GM12878 (cell line): ENCODE data around the gene SP100. TPM values are rescaled to one million over a fixed set of nuclear protein-coding genes. Genes with fewer than 3 reads are reported as not detected.

ENCODE experiments used
- BACH1 ChIP-seq: fragments of 450-650 bp; IDR thresholded peaks from 2 replicates; pipeline ENCODE4 v1.6.1; 2017; ENCODE audit warnings: mild to moderate bottlenecking, borderline replicate concordance
- BHLHE40 ChIP-seq, 2 experiments: fragments of 450-650 bp in 1 of 2; IDR thresholded peaks; 2 replicates each; pipeline ENCODE4 v1.6.1; 2011 to 2017; ENCODE audit warnings: low read depth in 2 of 2, borderline replicate concordance in 1 of 2, improper control_type of control experiment in 1 of 2, low read length in 1 of 2, mild to moderate bottlenecking in 1 of 2
- CBX3 ChIP-seq: fragments of 200-600 bp; sonication (generic); IDR thresholded peaks from 2 replicates; pipeline ENCODE4 v1.6.1; 2016; ENCODE audit warnings: low read depth, borderline replicate concordance
- CUX1 ChIP-seq: IDR thresholded peaks from 2 replicates; pipeline ENCODE4 v1.6.1; 2012; ENCODE audit warnings: improper control_type of control experiment, low read depth, low read length; ENCODE audit not compliant: insufficient replicate concordance
- HDAC2 ChIP-seq: fragments of 200-600 bp; sonication (generic); IDR thresholded peaks from 2 replicates; pipeline ENCODE4 v1.6.1; 2017
- HDAC6 ChIP-seq: fragments of 200-600 bp; sonication (generic); IDR thresholded peaks from one replicate; pipeline ENCODE4 v1.8.0; 2017; ENCODE audit warnings: antibody characterized with exemption; ENCODE audit not compliant: unreplicated experiment
- MEF2B ChIP-seq: fragments of 450-650 bp; IDR thresholded peaks from 2 replicates; pipeline ENCODE4 v1.6.1; 2018; ENCODE audit warnings: mild to moderate bottlenecking, moderate library complexity; ENCODE audit not compliant: partially characterized antibody, poor library complexity, severe bottlenecking
- MYB ChIP-seq: fragments of 150-350 bp; IDR thresholded peaks from 2 replicates; pipeline ENCODE4 v1.6.1; 2014; ENCODE audit warnings: mild to moderate bottlenecking, low read depth, low read length, borderline replicate concordance
- NBN ChIP-seq: fragments of 450-650 bp; IDR thresholded peaks from 2 replicates; pipeline ENCODE4 v1.6.1; 2016
- RELB ChIP-seq: fragments of 450-650 bp; IDR thresholded peaks from 2 replicates; pipeline ENCODE4 v1.6.1; 2017; ENCODE audit warnings: low read depth, mild to moderate bottlenecking, moderate library complexity
- SUZ12 ChIP-seq: fragments of 200-600 bp; sonication (generic); IDR thresholded peaks from one replicate; pipeline ENCODE4 v1.6.1; 2018; ENCODE audit warnings: antibody characterized with exemption, mild to moderate bottlenecking; ENCODE audit not compliant: unreplicated experiment
- WRNIP1 ChIP-seq: IDR thresholded peaks from 2 replicates; pipeline ENCODE4 v1.6.1; 2011; ENCODE audit warnings: low read depth, low read length, improper control_type of control experiment, borderline replicate concordance
- ZBTB33 ChIP-seq: fragments of 450-650 bp; IDR thresholded peaks from 2 replicates; pipeline ENCODE4 v1.6.1; 2017; ENCODE audit warnings: mild to moderate bottlenecking
- ZNF207 ChIP-seq: fragments of 450-650 bp; IDR thresholded peaks from 2 replicates; pipeline ENCODE4 v1.6.1; 2014; ENCODE audit warnings: antibody characterized with exemption, mild to moderate bottlenecking, borderline replicate concordance
- ZNF592 ChIP-seq: fragments of 450-650 bp; IDR thresholded peaks from 2 replicates; pipeline ENCODE4 v1.6.1; 2017; ENCODE audit warnings: mild to moderate bottlenecking, moderate library complexity
- polyA plus RNA-seq, 11 experiments: library from polyadenylated mRNA; depleted of rRNA in 4 of 11; unstranded in 6 of 11; stranded (reverse) in 5 of 11; fragments of >200 nt; fragmentation: Nextera tagmentation in 4 of 11; fragmentation: Illumina TruSeq in 1 of 11; extraction: Ambion mirVana in 4 of 11; extraction: Trizol in 1 of 11; gene quantifications; 1 replicate in 1 of 11; 2 replicates in 10 of 11; pipeline versions ENCODE4 v1.2.1 to v1.2.3, GENCODE V29; 2011 to 2016; ENCODE audit warnings: inconsistent platforms in 2 of 11, missing spikeins in 2 of 11, low read depth in 1 of 11
- total RNA-seq, 4 experiments: library from RNA; depleted of rRNA in 3 of 4; stranded (reverse); fragments of >200 nt in 3 of 4; fragmentation: Illumina TruSeq in 1 of 4; extraction: Trizol in 1 of 4; gene quantifications; 2 replicates each; pipeline versions ENCODE4 v1.2.1 to v1.2.3, GENCODE V29; 2013 to 2021

SP100 gene
- total and polyA plus RNA-seq, 10 of the 15 experiments (the other 5 are each of a cell fraction or from before 2014, with no cell fraction given), result 109 to 239 (median 180) TPM

- TF ChIP-seq ZBTB33 (no peak), RELB (no peak), SUZ12 (no peak), ZNF592 (no peak), BACH1 (no peak), CBX3 (no peak), HDAC2 (no peak), ZNF207 (no peak), CUX1 (no peak), HDAC6 (no peak), BHLHE40 (IDR thresholded peaks at IDR 0.05; ENCODE audit: borderline replicate concordance in 1 of 2, low read depth in 2 of 2, low read length in 1 of 2) (peak in 1 of 2 experiments; percentile 30; a peak in 1 of 4 replicates), MEF2B (peak; percentile 18), WRNIP1 (no peak), NBN (no peak), MYB (no peak)
Observed at GRCh38 chr2:230564805-230565779, 149.1 kb downstream of the SP100 start (continued).
